GM21381 (cell line): ENCODE measurements around the gene E2F2.

Source experiments
- ATAC-seq: cut with Tn5 transposase; IDR thresholded peaks from one replicate; pipeline ENCODE4 v1.9.1; 2021; ENCODE audit warnings: mild to moderate bottlenecking, moderate library complexity; ENCODE audit not compliant: unreplicated experiment

The E2F2 gene

GRCh38 chr1:23466423-23466989, 64.5 kb downstream of the E2F2 start:
- no peak for ATAC-seq

- no peak for ATAC-seq
These were observed 67.7 kb downstream of the E2F2 start for GRCh38 chr1:23463286-23463685.

- ATAC-seq = no peak
These were observed 68.3 kb downstream of the E2F2 start for GRCh38 chr1:23462766-23463165.

- no peak for ATAC-seq
These were observed 70.0 kb downstream of the E2F2 start for GRCh38 chr1:23461050-23461449.

GRCh38 chr1:23460519-23460918, 70.5 kb downstream of the E2F2 start:
- no peak for ATAC-seq

- ATAC-seq = no peak
These were observed 71.7 kb downstream of the E2F2 start for GRCh38 chr1:23459338-23459757.
